Measurements from ENCODE around the gene SERF2. TPM values are rescaled to one million over a fixed set of nuclear protein-coding genes. Genes with fewer than 3 reads are reported as not detected.
A peak's percentile ranks its signal among the peaks of the same experiment; 100 is the strongest.

SERF2 gene
- total and polyA plus RNA-seq, 3 donors from 2014 or later = 745 to 834 (median 823) TPM

DNA sequence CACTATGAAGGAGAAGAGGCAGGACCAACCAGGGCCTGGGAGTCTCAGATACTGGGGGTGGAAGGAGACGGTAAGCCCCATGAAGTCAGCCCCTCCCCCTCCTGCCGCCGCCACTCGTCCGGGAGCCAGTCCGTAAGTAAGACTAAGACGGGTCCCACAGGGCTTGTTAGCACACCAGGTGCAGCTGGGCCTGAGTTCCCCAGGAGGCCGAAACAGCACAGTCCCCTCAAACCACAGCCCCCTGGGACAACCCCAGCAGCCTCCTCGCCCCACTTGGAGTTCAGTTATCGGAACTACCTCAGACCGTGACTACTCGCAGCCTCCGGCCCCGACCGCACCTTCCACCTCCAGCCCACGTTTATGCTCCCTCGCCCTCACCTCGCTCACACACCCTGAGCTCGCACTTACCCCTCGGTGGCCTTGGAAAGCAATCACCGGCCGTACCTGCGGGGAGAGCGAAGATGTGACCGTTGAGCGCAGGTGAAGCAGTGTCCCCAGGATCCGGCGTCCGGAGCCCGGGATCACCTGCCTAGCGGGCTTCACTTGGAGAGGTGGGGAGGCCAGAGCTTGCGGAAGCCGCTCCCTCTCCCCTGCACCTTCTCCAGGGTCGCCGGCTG lies 15.9 kb upstream of the SERF2 start:
- Histone ChIP-seq H3K9me3 (no peaks in the 10 kb centered on the region), H3K27ac (peak overlapping the region; percentile 92 to 93), H3K36me3 (ENCODE audit: low read depth, missing control alignments) (no peaks in the 10 kb centered on the region), H3K27me3 (no peaks in the 10 kb centered on the region), H3K4me3 (peak overlapping the region; percentile 64 to 78), H3K4me1 (peaks cover 17% of the 10 kb centered on the region)
- TF ChIP-seq CTCF (IDR thresholded peaks at IDR 0.05) = no peak
- TF ChIP-seq POLR2A (IDR thresholded peaks at IDR 0.05) = no peak
- WGBS, 2 donors = 32 to 90% methylated on average over 2 to 35 of the region's 35 CpGs
- intact Hi-C loops (cut with DNase I; ENCODE audit: low total_unique reads) = no loop called here
- DNase-seq = peak; percentile 48

DNA sequence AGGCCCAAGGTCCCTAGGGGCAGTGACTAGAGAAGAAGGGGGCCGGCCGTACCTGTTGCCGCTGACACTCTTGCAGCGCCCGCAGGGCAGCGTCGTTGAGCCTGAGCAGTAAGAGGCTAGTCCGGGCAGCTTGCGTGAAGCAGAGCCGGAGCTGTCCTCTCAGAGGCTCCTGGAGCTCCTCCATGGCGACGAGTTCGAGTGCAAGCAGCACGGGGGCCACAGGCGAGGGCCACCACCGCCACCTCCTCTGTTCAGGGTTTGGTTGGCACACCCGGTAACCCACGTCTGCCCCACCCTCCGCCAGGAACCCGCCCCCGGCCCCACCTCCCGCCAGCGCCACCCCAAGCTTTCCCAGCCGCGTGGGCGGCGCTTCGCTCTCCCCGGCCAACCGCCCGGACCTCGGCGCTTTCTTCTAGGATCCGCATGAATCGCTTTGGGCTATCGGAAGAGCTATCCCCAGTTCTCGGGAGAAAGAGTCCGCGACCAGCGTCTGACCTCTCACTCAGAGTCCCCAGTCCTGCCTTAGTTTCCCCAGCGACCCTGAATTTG lies 15.3 kb upstream of the SERF2 start, which contains the start of gene ELL3:
Gene ELL3, minus strand, starts transcription at position 249 of the 549 bp plus-strand sequence. Its CDS starts 65 bp downstream, at position 184.
- peak; percentile 78 for DNase-seq
- intact Hi-C loops (cut with DNase I; ENCODE audit: low total_unique reads) = no loop called here

DNA sequence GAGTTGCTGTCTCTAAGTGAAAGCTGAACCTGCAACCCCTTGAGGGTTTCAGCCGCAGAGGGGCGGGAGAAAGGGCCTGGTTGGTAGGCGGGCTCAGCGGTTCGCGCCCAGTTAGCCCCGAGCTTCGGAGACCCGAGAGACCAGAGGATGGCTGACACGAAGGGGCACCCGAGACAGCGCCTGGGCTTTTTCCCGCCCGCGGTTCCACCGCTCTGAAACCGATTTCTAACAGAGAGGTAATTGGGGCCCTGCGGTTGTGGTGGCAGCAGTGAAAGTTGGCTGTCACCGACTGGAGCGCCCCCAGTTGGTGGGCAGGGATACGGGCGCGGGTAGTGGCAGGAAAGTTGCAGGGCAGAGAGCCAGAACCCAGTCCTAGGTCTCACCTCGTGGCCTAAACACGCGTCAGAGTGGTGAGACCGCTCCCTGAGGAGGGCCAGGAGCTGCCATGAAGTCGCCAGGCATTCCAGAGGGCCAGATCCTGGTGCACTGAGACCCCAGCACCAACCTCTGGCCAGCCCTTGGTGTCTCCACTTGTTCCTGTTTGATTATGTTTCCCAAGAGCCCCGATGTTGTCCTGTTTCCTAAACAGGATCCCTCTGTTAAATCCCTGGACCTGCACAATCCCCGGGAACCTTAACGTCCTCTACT lies 14.7 kb upstream of the SERF2 start:
- DNase-seq = peak; percentile 89
- TF ChIP-seq CTCF (IDR thresholded peaks at IDR 0.05) (peak; percentile 71 to 88 (median 74)), POLR2A (IDR thresholded peaks at IDR 0.05) (no peak)
- no peaks in the 10 kb centered on the region for H3K9me3 ChIP-seq
- peaks cover 17% of the 10 kb centered on the region for H3K4me1 ChIP-seq
- intact Hi-C loops (cut with DNase I; ENCODE audit: low total_unique reads) = no loop called here
- H3K27me3 ChIP-seq = no peaks in the 10 kb centered on the region
- H3K4me3 ChIP-seq = peak overlapping the region; percentile 64 to 78
- H3K36me3 ChIP-seq (ENCODE audit: low read depth, missing control alignments) = no peaks in the 10 kb centered on the region
- 2 to 4% methylated on average over 11 to 31 of the region's 31 CpGs for WGBS, 2 donors
- peak overlapping the region; percentile 92 to 93 for H3K27ac ChIP-seq

More for the DNA sequence above, 15.3 kb upstream of the SERF2 start, which contains the start of gene ELL3:
- 4% methylated on average over 37 of the region's 41 CpGs; no CpG with 5 or more reads in 1 of the 2 donors for WGBS, 2 donors
- Histone ChIP-seq H3K4me3 (peak within 1 kb of the TSS; percentile 64 to 78), H3K27me3 (no peaks in the 10 kb centered on the region), H3K27ac (peak within 1 kb of the TSS; percentile 92 to 93), H3K9me3 (no peaks in the 10 kb centered on the region), H3K36me3 (ENCODE audit: low read depth, missing control alignments) (no peaks in the 10 kb centered on the region), H3K4me1 (peaks cover 17% of the 10 kb centered on the region)
- TF ChIP-seq CTCF (IDR thresholded peaks at IDR 0.05) (no peak), POLR2A (IDR thresholded peaks at IDR 0.05) (no peak)

DNA sequence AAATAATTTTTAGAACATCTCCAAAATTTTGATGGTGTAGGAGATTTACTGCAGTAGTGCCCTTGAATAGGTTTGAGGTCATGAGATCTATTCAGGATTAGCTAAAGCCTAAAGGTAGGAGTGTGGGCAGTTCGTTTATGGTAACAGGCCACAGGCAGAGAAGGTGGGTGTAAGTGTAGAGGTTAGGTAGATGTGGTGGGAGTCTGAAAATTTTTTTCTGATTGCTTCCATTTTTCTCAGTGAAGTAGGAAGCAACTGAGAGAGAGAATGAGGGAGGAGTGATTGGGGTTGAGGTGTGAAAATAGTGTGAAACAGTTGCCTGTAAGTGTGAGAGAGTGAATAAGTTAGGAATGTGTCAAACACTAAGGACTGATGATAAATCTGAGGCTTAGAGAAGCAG lies 13.1 kb upstream of the SERF2 start:
- H3K27ac ChIP-seq = no peak overlapping the region
- DNase-seq = no peak
- intact Hi-C loops (cut with DNase I; ENCODE audit: low total_unique reads) = no loop called here
- peaks cover 17% of the 10 kb centered on the region for H3K4me1 ChIP-seq
- H3K9me3 ChIP-seq = no peaks in the 10 kb centered on the region
- no peak overlapping the region for H3K4me3 ChIP-seq
- no peaks in the 10 kb centered on the region for H3K36me3 ChIP-seq (ENCODE audit: low read depth, missing control alignments)
- TF ChIP-seq CTCF (IDR thresholded peaks at IDR 0.05) (no peak), POLR2A (IDR thresholded peaks at IDR 0.05) (no peak)
- 89% methylated on average over 1 of the region's 1 CpG for WGBS, 2 donors
- H3K27me3 ChIP-seq = no peaks in the 10 kb centered on the region

All from testis (tissue), 3 donors.